Panc1 (cell line): ENCODE data around the gene PEX7. TPM values are rescaled to one million over a fixed set of nuclear protein-coding genes. Genes with fewer than 3 reads are reported as not detected.

Experiments
- ATAC-seq: fragments of 200-7000 bp; cut with Tn5 transposase; 2 replicates; pipeline ENCODE4 v1.9.1; 2020; ENCODE audit warnings: mild to moderate bottlenecking, moderate library complexity
- BruUV-seq: library from RNA; stranded (reverse); fragments of 400-500 nt; replicated peaks from 2 replicates; lab custom pipeline; 2021; lab: Mats Ljungman, UMichigan
- CTCF ChIA-PET: fragments of 300-600 bp; sonication (Branson Sonifier 250); formaldehyde crosslinking; loops from one replicate; lab custom pipeline; 2022; ENCODE audit warnings: antibody characterized with exemption; lab: Charles Lee
- POLR2A ChIA-PET: fragments of 300-600 bp; sonication (Branson Sonifier 250); formaldehyde crosslinking; loops from one replicate; lab custom pipeline; 2022; ENCODE audit warnings: antibody characterized with exemption; lab: Charles Lee
- DNase-seq: peaks from one replicate; pipeline ENCODE4 v3.0.0-alpha.2; 2010; ENCODE audit warnings: low read depth, low spot score
- H3K27ac ChIP-seq: 2 replicates; pipeline ENCODE4 v1.5.1; 2011; ENCODE audit warnings: mild to moderate bottlenecking, low read length, inconsistent platforms
- H3K27me3 ChIP-seq: fragments of 200-500 bp; sonication (Bioruptor generic); 2 replicates; pipeline ENCODE4 v1.6.0; 2014; ENCODE audit warnings: low read length, inconsistent platforms; ENCODE audit not compliant: control insufficient read depth, insufficient read depth
- H3K36me3 ChIP-seq: fragments of 200-500 bp; sonication (Bioruptor generic); 2 replicates; pipeline ENCODE4 v1.5.1; 2014; ENCODE audit warnings: inconsistent platforms, mild to moderate bottlenecking, low read length, moderate library complexity; ENCODE audit not compliant: control insufficient read depth, insufficient read depth
- H3K4me1 ChIP-seq: 2 replicates; pipeline ENCODE4 v1.5.1; 2011; ENCODE audit warnings: inconsistent platforms, mild to moderate bottlenecking, low read length, moderate library complexity; ENCODE audit not compliant: control insufficient read depth, insufficient read depth
- H3K4me3 ChIP-seq, 2 experiments: 2 replicates each; pipeline ENCODE4 v1.5.1; 2011 to 2012; ENCODE audit warnings: low read depth in 2 of 2, low read length in 2 of 2, mild to moderate bottlenecking in 2 of 2, inconsistent platforms in 1 of 2, moderate library complexity in 1 of 2
- H3K9me3 ChIP-seq: fragments of 200-500 bp; sonication (Bioruptor generic); 2 replicates; pipeline ENCODE4 v1.5.1; 2014; ENCODE audit warnings: low read depth, mild to moderate bottlenecking, inconsistent platforms, low read length, moderate library complexity; ENCODE audit not compliant: control insufficient read depth, insufficient read depth
- POLR2AphosphoS5 ChIP-seq: IDR thresholded peaks from 2 replicates; pipeline ENCODE4 v1.6.1; 2012; ENCODE audit warnings: mild to moderate bottlenecking, low read depth, low read length, moderate library complexity
- REST ChIP-seq, 2 experiments: IDR thresholded peaks; 2 replicates each; pipeline ENCODE4 v1.6.1; 2011 to 2012; ENCODE audit warnings: low read depth in 2 of 2, control low read depth in 1 of 2, low read length in 1 of 2, mild to moderate bottlenecking in 1 of 2, moderate library complexity in 1 of 2; ENCODE audit not compliant: insufficient read depth in 1 of 2
- SIN3A ChIP-seq: IDR thresholded peaks from 2 replicates; pipeline ENCODE4 v1.6.1; 2012; ENCODE audit warnings: low read depth, mild to moderate bottlenecking, low read length, moderate library complexity, borderline replicate concordance; ENCODE audit not compliant: insufficient read depth
- TCF7L2 ChIP-seq: IDR thresholded peaks from 2 replicates; pipeline ENCODE4 v1.6.1; 2011; ENCODE audit warnings: mild to moderate bottlenecking, low read depth, low read length, inconsistent platforms
- in situ Hi-C: cut with HindIII; loops from 2 replicates; pipeline ENCODE4 v1.10.0; 2016; ENCODE audit warnings: low sequenced_read_pairs, low pct_unique_long_range_greater_than_20kb
- intact Hi-C: fragments of 100-400 bp; cut with micrococcal nuclease; formaldehyde crosslinking; loops from one replicate; pipeline ENCODE4 v1.10.0; 2022; ENCODE audit not compliant: unreplicated experiment
- total RNA-seq: library from RNA; stranded (reverse); gene quantifications from one replicate; pipeline ENCODE4 v1.2.1, GENCODE V29; 2021; ENCODE audit not compliant: unreplicated experiment
- TF ChIP-seq, protein P1 (sequence below): fragments of 450-650 bp; IDR thresholded peaks from 2 replicates; pipeline ENCODE4 v1.5.1; 2017; ENCODE audit warnings: mild to moderate bottlenecking

PEX7 gene
- total RNA-seq, 1 experiment from 2014 or later: 8.8 TPM

- no peaks in the 10 kb centered on the region for H3K27me3 ChIP-seq
- H3K9me3 ChIP-seq: no peaks in the 10 kb centered on the region
- no peak overlapping the region for H3K4me3 ChIP-seq
- intact Hi-C loops: no loop called here
- ChIA-PET CTCF (no interaction called here), POLR2A (no interaction called here)
- no peak overlapping the region; the same call in 1 of the 2 replicates for H3K27ac ChIP-seq
- TF ChIP-seq REST (IDR thresholded peaks at IDR 0.05; ENCODE audit: insufficient read depth in 1 of 2, low read depth in 2 of 2, low read length in 1 of 2) (no peak), SIN3A (no peak), TCF7L2 (no peak), POLR2AphosphoS5 (no peak)
- TF ChIP-seq, protein P1, sequence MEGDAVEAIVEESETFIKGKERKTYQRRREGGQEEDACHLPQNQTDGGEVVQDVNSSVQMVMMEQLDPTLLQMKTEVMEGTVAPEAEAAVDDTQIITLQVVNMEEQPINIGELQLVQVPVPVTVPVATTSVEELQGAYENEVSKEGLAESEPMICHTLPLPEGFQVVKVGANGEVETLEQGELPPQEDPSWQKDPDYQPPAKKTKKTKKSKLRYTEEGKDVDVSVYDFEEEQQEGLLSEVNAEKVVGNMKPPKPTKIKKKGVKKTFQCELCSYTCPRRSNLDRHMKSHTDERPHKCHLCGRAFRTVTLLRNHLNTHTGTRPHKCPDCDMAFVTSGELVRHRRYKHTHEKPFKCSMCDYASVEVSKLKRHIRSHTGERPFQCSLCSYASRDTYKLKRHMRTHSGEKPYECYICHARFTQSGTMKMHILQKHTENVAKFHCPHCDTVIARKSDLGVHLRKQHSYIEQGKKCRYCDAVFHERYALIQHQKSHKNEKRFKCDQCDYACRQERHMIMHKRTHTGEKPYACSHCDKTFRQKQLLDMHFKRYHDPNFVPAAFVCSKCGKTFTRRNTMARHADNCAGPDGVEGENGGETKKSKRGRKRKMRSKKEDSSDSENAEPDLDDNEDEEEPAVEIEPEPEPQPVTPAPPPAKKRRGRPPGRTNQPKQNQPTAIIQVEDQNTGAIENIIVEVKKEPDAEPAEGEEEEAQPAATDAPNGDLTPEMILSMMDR: no peak
- peaks cover 40% of the 10 kb centered on the region for H3K4me1 ChIP-seq
- H3K36me3 ChIP-seq: no peaks in the 10 kb centered on the region; the same call in 1 of the 2 replicates
- no TSS peak for BruUV-seq
- DNase-seq (no peak), ATAC-seq (no peak)
- in situ Hi-C loops: no loop called here
Measured at GRCh38 chr6:136787726-136788068, 34.7 kb upstream of the PEX7 start.

- intact Hi-C loops: no loop called here
- no peak for DNase-seq
Measured at GRCh38 chr6:136788069-136788902, 34.1 kb upstream of the PEX7 start.

More at GRCh38 chr6:136788069-136788902, 34.1 kb upstream of the PEX7 start:
- Histone ChIP-seq H3K9me3 (no peaks in the 10 kb centered on the region), H3K27ac (no peak overlapping the region), H3K27me3 (no peaks in the 10 kb centered on the region), H3K4me1 (peaks cover 41% of the 10 kb centered on the region), H3K36me3 (no peaks in the 10 kb centered on the region; the same call in 1 of the 2 replicates), H3K4me3 (no peak overlapping the region)
- in situ Hi-C loops: no loop called here
- TF ChIP-seq, protein P1: no peak
- TF ChIP-seq SIN3A (no peak), POLR2AphosphoS5 (no peak), REST (IDR thresholded peaks at IDR 0.05; ENCODE audit: insufficient read depth in 1 of 2, low read depth in 2 of 2, low read length in 1 of 2) (no peak), TCF7L2 (no peak)
- no peak for ATAC-seq
- POLR2A ChIA-PET: no interaction called here
- no TSS peak for BruUV-seq
- CTCF ChIA-PET: no interaction called here
